ENCODE data around the gene LRRIQ3.

DNA sequence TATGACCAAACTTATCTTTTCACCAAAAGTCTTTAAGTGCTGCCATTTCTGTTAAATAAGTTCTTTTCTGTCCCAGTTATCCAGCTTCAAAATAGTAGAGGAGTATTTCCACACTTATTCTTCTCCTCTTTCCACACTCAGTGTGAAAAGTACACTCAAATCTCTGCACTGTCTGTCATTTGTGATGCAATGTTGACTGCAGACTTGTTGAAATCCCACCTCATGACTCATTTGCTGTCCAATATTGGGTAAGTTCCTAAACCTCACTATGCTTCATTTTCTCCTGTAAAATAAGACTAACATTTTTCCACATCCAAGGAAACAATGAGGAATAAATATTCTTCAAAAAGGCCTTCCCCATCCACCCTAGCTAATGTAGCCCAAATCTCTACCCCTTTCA lies 17.5 kb downstream of the LRRIQ3 start:
- TF ChIP-seq, protein P1, sequence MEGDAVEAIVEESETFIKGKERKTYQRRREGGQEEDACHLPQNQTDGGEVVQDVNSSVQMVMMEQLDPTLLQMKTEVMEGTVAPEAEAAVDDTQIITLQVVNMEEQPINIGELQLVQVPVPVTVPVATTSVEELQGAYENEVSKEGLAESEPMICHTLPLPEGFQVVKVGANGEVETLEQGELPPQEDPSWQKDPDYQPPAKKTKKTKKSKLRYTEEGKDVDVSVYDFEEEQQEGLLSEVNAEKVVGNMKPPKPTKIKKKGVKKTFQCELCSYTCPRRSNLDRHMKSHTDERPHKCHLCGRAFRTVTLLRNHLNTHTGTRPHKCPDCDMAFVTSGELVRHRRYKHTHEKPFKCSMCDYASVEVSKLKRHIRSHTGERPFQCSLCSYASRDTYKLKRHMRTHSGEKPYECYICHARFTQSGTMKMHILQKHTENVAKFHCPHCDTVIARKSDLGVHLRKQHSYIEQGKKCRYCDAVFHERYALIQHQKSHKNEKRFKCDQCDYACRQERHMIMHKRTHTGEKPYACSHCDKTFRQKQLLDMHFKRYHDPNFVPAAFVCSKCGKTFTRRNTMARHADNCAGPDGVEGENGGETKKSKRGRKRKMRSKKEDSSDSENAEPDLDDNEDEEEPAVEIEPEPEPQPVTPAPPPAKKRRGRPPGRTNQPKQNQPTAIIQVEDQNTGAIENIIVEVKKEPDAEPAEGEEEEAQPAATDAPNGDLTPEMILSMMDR (IDR thresholded peaks at IDR 0.05; ENCODE audit: extremely low read depth in 1 of 2, insufficient read depth in 1 of 2, low read depth in 1 of 2, low read length in 2 of 2) = no peak
- TF ChIP-seq POLR2A (IDR thresholded peaks at IDR 0.05; ENCODE audit: low read depth, low read length) = no peak
- no peak for TF ChIP-seq EZH2 (IDR thresholded peaks at IDR 0.05; ENCODE audit: borderline replicate concordance, low read depth, low read length, severe bottlenecking)
- no peak for TF ChIP-seq POLR2AphosphoS5 (IDR thresholded peaks at IDR 0.05; ENCODE audit: insufficient read depth, low read depth, low read length)
